Suprapubic skin (tissue), 3 donors: ENCODE results near the gene PLXNA4.

Experiments used
- EP300 ChIP-seq: sonication (generic); formaldehyde crosslinking; IDR thresholded peaks from one replicate; pipeline ENCODE4 v1.6.1; 2017; ENCODE audit warnings: antibody characterized with exemption
- POLR2A ChIP-seq, 2 donors: fragments of 450-650 bp; IDR thresholded peaks; one replicate each; pipeline ENCODE4 v1.6.1; 2017; ENCODE audit warnings: antibody characterized with exemption in 2 of 2, mild to moderate bottlenecking in 2 of 2, moderate library complexity in 2 of 2
- TF ChIP-seq, protein P1 (sequence below), 2 donors: fragments of 200-600 bp in 1 of 2; fragments of 450-650 bp in 1 of 2; sonication (generic) in 1 of 2; IDR thresholded peaks; one replicate each; pipeline ENCODE4 v1.5.1; 2016 to 2019; ENCODE audit warnings: antibody characterized with exemption in 2 of 2, mild to moderate bottlenecking in 1 of 2, moderate library complexity in 1 of 2

DNA sequence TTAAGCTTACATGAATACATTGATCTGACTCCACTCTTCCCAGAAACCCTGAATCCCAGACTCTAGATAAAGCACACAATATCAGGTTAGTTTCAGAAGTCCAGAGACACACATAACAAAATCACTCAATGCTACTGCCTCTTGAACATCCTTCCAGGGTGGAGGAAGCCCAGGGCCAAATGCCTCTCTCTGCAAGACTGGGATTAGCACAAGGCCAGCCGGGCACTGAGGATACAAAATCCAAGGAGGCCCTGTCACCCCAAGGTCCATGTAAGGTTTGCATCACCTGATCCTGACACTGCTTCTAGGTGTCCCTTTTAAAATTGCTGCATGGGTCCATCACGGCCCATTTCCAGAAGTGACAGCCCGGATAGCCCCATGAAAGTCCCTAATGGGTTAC, 2.6 kb upstream of the PLXNA4 start:
- TF ChIP-seq EP300: no peak
- TF ChIP-seq, protein P1, sequence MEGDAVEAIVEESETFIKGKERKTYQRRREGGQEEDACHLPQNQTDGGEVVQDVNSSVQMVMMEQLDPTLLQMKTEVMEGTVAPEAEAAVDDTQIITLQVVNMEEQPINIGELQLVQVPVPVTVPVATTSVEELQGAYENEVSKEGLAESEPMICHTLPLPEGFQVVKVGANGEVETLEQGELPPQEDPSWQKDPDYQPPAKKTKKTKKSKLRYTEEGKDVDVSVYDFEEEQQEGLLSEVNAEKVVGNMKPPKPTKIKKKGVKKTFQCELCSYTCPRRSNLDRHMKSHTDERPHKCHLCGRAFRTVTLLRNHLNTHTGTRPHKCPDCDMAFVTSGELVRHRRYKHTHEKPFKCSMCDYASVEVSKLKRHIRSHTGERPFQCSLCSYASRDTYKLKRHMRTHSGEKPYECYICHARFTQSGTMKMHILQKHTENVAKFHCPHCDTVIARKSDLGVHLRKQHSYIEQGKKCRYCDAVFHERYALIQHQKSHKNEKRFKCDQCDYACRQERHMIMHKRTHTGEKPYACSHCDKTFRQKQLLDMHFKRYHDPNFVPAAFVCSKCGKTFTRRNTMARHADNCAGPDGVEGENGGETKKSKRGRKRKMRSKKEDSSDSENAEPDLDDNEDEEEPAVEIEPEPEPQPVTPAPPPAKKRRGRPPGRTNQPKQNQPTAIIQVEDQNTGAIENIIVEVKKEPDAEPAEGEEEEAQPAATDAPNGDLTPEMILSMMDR (IDR thresholded peaks at IDR 0.05): no peak
- TF ChIP-seq POLR2A (IDR thresholded peaks at IDR 0.05): no peak
